ENCODE measurements around the gene CST7. TPM values are rescaled to one million over a fixed set of nuclear protein-coding genes. Genes with fewer than 3 reads are reported as not detected.

The CST7 gene
- total RNA-seq, 1 experiment from 2014 or later, result not detected

DNA sequence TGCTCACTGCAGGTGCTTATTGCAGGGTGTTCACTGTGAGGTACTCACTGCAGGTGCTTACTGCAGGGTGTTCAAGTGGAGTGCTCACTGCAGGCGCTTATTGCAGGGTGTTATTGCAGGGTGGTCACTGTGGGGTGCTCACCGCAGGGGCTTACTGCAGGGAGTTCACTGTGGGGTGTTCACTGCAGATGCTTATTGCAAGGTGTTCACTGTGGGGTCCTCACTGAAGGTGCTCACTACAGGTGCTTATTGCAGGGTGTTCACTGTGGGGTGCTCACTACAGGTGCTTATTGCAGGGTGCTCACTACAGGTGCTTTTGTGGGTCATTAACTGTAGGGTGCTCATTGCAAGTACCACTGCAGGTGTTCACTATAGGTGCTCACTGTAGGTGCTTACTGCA, 23.3 kb downstream of the CST7 start:
- H4K8ac ChIP-seq (replicated peaks; ENCODE audit: insufficient read length, low read depth, low read length), result no peak overlapping the region
- no peak overlapping the region for H3K18ac ChIP-seq (ENCODE audit: insufficient read length, low read depth, low read length)
- no peak overlapping the region for H3K4me2 ChIP-seq (ENCODE audit: insufficient read depth, insufficient read length, low read length)
- H3K27ac ChIP-seq (ENCODE audit: insufficient read length, low read depth, low read length), result no peak overlapping the region
- peaks cover 13% of the 10 kb centered on the region in 2 experiments for H3K9me3 Mint-ChIP-seq
- H3K27me3 Mint-ChIP-seq (ENCODE audit: low read depth), result no peaks in the 10 kb centered on the region
- no peaks in the 10 kb centered on the region for H3K4me1 ChIP-seq (ENCODE audit: insufficient read depth, low read length)
- no peak overlapping the region for H4K91ac ChIP-seq (ENCODE audit: insufficient read length, low read depth, low read length)
- no peaks in the 10 kb centered on the region for H3K4me1 Mint-ChIP-seq
- H3K79me2 ChIP-seq (ENCODE audit: insufficient read depth, low read length), result no peaks in the 10 kb centered on the region
- WGBS (ENCODE audit: extremely low coverage, insufficient read length, low lambda C conversion rate), result no CpG with 5 or more reads among the region's 2 CpGs
- no peak for DNase-seq
- peaks cover 6% of the 10 kb centered on the region for H3K9me3 ChIP-seq (ENCODE audit: control insufficient read depth, low read depth, low read length)
- TF ChIP-seq, protein P1, sequence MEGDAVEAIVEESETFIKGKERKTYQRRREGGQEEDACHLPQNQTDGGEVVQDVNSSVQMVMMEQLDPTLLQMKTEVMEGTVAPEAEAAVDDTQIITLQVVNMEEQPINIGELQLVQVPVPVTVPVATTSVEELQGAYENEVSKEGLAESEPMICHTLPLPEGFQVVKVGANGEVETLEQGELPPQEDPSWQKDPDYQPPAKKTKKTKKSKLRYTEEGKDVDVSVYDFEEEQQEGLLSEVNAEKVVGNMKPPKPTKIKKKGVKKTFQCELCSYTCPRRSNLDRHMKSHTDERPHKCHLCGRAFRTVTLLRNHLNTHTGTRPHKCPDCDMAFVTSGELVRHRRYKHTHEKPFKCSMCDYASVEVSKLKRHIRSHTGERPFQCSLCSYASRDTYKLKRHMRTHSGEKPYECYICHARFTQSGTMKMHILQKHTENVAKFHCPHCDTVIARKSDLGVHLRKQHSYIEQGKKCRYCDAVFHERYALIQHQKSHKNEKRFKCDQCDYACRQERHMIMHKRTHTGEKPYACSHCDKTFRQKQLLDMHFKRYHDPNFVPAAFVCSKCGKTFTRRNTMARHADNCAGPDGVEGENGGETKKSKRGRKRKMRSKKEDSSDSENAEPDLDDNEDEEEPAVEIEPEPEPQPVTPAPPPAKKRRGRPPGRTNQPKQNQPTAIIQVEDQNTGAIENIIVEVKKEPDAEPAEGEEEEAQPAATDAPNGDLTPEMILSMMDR (conservative IDR thresholded peaks at IDR 0.05), result no peak
- no peak overlapping the region for H3K27ac Mint-ChIP-seq
- no peak overlapping the region for H4K5ac ChIP-seq (ENCODE audit: insufficient read length, low read depth, low read length)
- no peak overlapping the region for H3T11ph ChIP-seq (ENCODE audit: low read length)
- no peak overlapping the region for H3K14ac ChIP-seq (ENCODE audit: insufficient read depth, low read length)
- no peak overlapping the region for H2AK5ac ChIP-seq (ENCODE audit: insufficient read length, low read length)
- no peak overlapping the region for H2BK20ac ChIP-seq (ENCODE audit: low read depth, low read length, poor library complexity, severe bottlenecking)
- H3K23me2 ChIP-seq (ENCODE audit: insufficient read length, low read depth, low read length, poor library complexity, severe bottlenecking), result no peaks in the 10 kb centered on the region
- H2BK5ac ChIP-seq (ENCODE audit: insufficient read length, low read length), result no peak overlapping the region
- H2AFZ ChIP-seq (ENCODE audit: low read length), result no peak overlapping the region
- H3K9ac ChIP-seq (ENCODE audit: extremely low read depth, insufficient read length, low read length), result no peak overlapping the region
- H4K20me1 ChIP-seq (ENCODE audit: control insufficient read depth, insufficient read depth, insufficient read length), result no peaks in the 10 kb centered on the region
- H3K23ac ChIP-seq (ENCODE audit: insufficient read length, low read depth, low read length), result no peak overlapping the region
- no peak overlapping the region for H3K56ac ChIP-seq (ENCODE audit: insufficient read length, low read depth, low read length)
- H3K79me1 ChIP-seq (ENCODE audit: insufficient read depth, low read depth, low read length, poor library complexity, severe bottlenecking), result no peaks in the 10 kb centered on the region
- H3K36me3 Mint-ChIP-seq (ENCODE audit: insufficient read depth in 1 of 3, low read depth in 3 of 3), result peaks cover 46 to 71% (median 59%) of the 10 kb centered on the region in 3 experiments
- no peak overlapping the region for H2BK15ac ChIP-seq (ENCODE audit: low read depth, low read length)
- H3K27me3 ChIP-seq (ENCODE audit: insufficient read depth, low read length), result no peaks in the 10 kb centered on the region
- H2BK12ac ChIP-seq (ENCODE audit: insufficient read length, low read depth, low read length), result no peak overlapping the region
- H3K4ac ChIP-seq (ENCODE audit: low read depth, low read length), result no peak overlapping the region
- H3K4me3 Mint-ChIP-seq, result no peak overlapping the region
- no peak overlapping the region for H2BK120ac ChIP-seq (ENCODE audit: low read depth, low read length, poor library complexity, severe bottlenecking)
